Dendritic cell treated with granulocyte-macrophage colony-stimulating factor and Interleukin-4, amounts not matched to agents 40 ng/mL and 50 ng/mL, for 4 days (primary cell): ENCODE results near the gene NEDD4L.

Source experiments
- H3K27ac Mint-ChIP-seq: one replicate; pipeline ENCODE4 v1.8.0; 2022; ENCODE audit warnings: mild to moderate bottlenecking, mixed read lengths
- H3K27me3 Mint-ChIP-seq: one replicate; pipeline ENCODE4 v1.8.0; 2022; ENCODE audit warnings: mild to moderate bottlenecking, mixed read lengths
- H3K36me3 Mint-ChIP-seq: one replicate; pipeline ENCODE4 v1.8.0; 2022; ENCODE audit warnings: low read depth, mixed read lengths
- H3K4me1 Mint-ChIP-seq: one replicate; pipeline ENCODE4 v1.8.0; 2022; ENCODE audit warnings: low read depth, mixed read lengths
- H3K4me3 Mint-ChIP-seq: one replicate; pipeline ENCODE4 v1.8.0; 2022; ENCODE audit warnings: mild to moderate bottlenecking, moderate library complexity, mixed read lengths
- H3K9me3 Mint-ChIP-seq: one replicate; pipeline ENCODE4 v1.8.0; 2022; ENCODE audit warnings: mixed read lengths
- intact Hi-C: fragments of 100-400 bp; cut with micrococcal nuclease; formaldehyde crosslinking; loops from one replicate; pipeline ENCODE4 v1.15.0; 2022

The NEDD4L gene

DNA sequence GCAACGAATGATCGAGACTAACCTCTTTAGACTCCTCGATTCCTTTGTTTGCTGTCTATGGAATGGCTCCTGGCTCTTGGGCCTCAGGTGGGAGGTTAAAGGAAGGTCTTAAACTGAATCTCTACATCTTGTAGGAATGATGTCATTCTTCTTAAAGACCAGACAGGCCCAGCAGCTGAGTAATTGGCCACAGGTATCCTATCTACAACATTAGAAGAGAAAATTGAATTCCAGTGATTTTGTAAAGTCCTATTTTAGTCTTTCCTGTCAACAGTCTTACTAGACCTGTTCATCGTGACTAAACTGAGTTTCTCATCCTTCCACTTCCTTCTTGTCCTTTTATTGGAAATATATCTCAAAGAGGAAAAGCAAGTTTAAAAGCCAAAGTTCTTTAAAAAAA is 310.0 kb downstream of the NEDD4L start:
- H3K27me3 Mint-ChIP-seq: no peaks in the 10 kb centered on the region
- peaks cover 36% of the 10 kb centered on the region for H3K36me3 Mint-ChIP-seq
- no peak overlapping the region for H3K27ac Mint-ChIP-seq
- intact Hi-C loops: no loop called here
- no peaks in the 10 kb centered on the region for H3K9me3 Mint-ChIP-seq
- H3K4me3 Mint-ChIP-seq: no peak overlapping the region
- peaks cover 3% of the 10 kb centered on the region for H3K4me1 Mint-ChIP-seq

DNA sequence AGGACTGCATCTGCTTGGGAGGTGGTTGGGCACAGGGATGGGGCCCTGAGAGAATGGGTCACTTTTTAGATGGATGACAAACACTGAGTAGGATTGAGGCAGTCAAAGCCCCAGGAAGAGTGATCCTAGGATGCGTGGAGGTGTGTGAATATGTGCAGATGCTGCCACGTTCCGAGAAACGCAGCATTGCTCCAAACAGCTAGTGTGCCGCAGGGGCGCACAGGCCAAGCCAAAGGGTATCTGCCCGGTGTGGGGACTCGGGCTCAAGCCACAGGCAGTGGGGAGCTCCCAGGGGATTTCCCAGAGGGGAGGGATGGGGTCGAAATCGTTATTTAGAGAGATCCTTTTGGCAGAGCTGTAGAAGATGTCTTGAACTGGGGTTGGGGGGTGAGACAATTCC is 310.8 kb downstream of the NEDD4L start:
- H3K36me3 Mint-ChIP-seq: peaks cover 36% of the 10 kb centered on the region
- H3K27ac Mint-ChIP-seq: no peak overlapping the region
- H3K4me1 Mint-ChIP-seq: no peaks in the 10 kb centered on the region
- intact Hi-C loops: no loop called here
- H3K9me3 Mint-ChIP-seq: no peaks in the 10 kb centered on the region
- no peaks in the 10 kb centered on the region for H3K27me3 Mint-ChIP-seq
- no peak overlapping the region for H3K4me3 Mint-ChIP-seq

DNA sequence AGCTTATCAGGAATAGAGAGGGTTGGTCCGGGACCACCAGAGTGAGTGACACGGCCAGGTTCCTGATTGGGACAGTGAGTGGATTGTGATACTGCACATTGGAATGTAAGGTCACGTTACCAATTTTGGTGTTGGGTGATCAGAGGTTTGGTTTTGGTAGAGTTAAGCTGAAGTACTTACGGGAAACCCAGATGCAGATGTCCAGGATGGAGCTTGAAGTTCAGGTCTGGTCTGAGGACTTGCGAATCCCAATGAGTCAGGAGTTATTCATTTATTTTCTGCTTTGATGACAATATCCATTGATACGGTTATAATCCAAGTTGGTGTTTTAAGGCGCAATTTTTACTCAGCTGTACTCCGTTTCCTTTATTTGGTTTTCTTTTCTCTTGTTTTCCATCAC is 311.2 kb downstream of the NEDD4L start:
- Mint-ChIP-seq H3K4me1 (no peaks in the 10 kb centered on the region), H3K27ac (no peak overlapping the region), H3K9me3 (no peaks in the 10 kb centered on the region), H3K36me3 (peaks cover 36% of the 10 kb centered on the region), H3K27me3 (no peaks in the 10 kb centered on the region), H3K4me3 (no peak overlapping the region)
- intact Hi-C loops: no loop called here

DNA sequence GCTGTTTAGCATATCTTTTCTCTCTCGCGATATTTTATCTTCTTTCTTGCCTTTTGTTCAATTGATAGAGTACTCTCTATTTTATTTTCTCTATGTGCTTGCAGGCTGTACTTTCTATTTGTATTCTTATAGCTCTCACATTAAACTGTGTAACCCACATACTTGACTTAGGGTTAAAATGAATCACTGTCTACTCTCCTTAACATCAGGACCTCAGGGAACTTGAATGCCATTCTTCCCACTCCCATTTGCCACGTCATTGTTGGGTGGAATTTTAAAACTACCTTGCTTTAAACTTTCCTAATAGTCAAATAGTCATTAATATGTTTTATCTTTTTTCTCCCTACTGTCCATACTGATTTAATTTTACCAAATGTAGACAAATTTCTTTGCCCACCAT is 315.2 kb downstream of the NEDD4L start:
- Mint-ChIP-seq H3K36me3 (peaks cover 30% of the 10 kb centered on the region), H3K27ac (no peak overlapping the region), H3K9me3 (no peaks in the 10 kb centered on the region), H3K27me3 (no peaks in the 10 kb centered on the region), H3K4me1 (peaks cover 30% of the 10 kb centered on the region), H3K4me3 (no peak overlapping the region)
- intact Hi-C loops: no loop called here

DNA sequence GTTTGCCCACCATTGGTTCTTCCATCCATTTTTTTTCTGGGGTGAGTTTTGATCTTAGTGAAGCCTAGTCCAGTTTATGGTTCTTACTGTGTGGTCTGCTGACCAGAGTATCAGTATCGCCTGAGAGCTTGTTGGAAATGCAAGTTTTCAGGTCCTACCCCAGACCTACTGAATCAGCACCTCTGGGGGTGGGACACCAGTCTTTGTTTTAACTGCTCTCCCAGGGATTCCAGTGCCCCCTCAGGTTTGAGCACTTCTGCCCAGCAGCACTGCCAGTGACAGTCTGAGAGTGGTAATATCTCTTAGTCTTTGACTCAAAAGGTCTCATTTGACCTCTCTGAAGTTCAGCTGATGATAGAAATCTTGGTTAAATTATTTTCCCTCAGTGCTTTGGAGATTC is 315.6 kb downstream of the NEDD4L start:
- peaks cover 27% of the 10 kb centered on the region for H3K36me3 Mint-ChIP-seq
- no peaks in the 10 kb centered on the region for H3K9me3 Mint-ChIP-seq
- peaks cover 31% of the 10 kb centered on the region for H3K4me1 Mint-ChIP-seq
- H3K27ac Mint-ChIP-seq: no peak overlapping the region
- intact Hi-C loops: no loop called here
- no peak overlapping the region for H3K4me3 Mint-ChIP-seq
- no peaks in the 10 kb centered on the region for H3K27me3 Mint-ChIP-seq

DNA sequence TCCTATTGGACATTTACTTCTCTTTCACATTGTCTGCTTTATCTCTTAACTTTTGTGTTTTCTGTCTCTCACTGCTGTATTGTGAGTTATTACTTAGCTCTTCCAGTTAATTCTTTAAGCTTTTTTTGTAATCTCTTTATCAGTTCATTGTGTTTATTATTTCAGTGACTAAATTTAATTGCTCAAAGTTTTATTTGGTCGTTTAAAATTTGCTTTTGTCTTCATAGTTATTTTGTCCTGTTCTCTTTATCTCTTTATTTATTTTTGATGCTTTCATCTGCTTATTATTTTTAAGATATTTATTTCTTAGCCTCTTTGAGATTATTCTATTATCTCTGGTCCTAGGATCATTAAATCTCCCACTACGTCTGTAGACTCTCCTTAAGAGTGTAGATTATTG is 316.3 kb downstream of the NEDD4L start:
- Mint-ChIP-seq H3K27me3 (no peaks in the 10 kb centered on the region), H3K4me1 (peaks cover 36% of the 10 kb centered on the region), H3K27ac (no peak overlapping the region), H3K4me3 (no peak overlapping the region), H3K9me3 (no peaks in the 10 kb centered on the region), H3K36me3 (peaks cover 32% of the 10 kb centered on the region)
- intact Hi-C loops: no loop called here

DNA sequence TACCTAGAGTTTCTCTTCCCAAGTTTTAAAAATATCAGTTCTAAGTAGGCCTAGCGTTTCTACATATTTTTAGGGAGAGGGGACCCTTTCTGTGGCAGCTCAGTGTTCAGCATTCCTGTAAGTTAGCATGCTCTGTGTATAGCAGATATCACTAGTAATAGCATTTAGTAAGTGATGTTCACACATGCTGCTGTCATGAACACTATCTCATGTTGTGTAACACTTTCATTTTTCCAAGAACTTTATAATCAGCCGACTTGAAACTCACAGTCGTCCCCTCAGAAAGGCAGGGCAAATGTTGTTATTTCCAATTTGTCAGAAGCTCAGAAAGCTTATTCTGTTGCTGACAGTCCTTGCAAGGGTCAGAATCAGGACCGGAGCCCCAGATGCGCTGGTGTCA is 317.2 kb downstream of the NEDD4L start:
- intact Hi-C loops: no loop called here
- H3K9me3 Mint-ChIP-seq: no peaks in the 10 kb centered on the region
- no peak overlapping the region for H3K4me3 Mint-ChIP-seq

DNA sequence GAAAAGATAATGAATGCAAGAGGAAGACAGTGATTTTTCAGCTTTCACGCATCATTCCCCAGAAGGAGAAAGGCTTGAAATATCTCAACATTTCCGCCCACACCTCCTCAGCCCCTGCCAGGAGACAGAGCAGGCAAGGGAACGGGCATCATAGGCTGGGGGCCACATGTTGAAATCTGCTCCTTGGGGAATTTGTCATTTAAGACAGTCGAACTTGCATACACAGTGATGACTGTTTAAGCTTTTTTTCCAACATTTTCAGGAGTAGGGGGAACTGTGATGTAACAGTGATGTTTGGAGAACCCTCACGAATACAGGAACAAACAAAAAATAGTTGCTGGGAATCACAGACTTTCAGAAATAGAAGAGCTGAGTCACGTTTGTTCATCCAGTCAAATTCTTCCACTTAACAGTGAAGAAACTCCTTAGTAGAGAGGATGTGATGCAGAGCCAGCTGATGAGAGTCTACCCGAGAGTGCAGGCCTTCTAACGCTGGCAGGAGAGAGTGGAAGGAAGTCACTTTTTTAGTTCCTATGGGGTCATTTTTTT is 318.1 kb downstream of the NEDD4L start:
- peaks cover 36% of the 10 kb centered on the region for H3K4me1 Mint-ChIP-seq
- no peaks in the 10 kb centered on the region for H3K9me3 Mint-ChIP-seq

More for the DNA sequence above, 317.2 kb downstream of the NEDD4L start:
- Mint-ChIP-seq H3K27me3 (no peaks in the 10 kb centered on the region), H3K27ac (peak overlapping the region; percentile 77), H3K36me3 (peaks cover 35% of the 10 kb centered on the region), H3K4me1 (peaks cover 36% of the 10 kb centered on the region)

DNA sequence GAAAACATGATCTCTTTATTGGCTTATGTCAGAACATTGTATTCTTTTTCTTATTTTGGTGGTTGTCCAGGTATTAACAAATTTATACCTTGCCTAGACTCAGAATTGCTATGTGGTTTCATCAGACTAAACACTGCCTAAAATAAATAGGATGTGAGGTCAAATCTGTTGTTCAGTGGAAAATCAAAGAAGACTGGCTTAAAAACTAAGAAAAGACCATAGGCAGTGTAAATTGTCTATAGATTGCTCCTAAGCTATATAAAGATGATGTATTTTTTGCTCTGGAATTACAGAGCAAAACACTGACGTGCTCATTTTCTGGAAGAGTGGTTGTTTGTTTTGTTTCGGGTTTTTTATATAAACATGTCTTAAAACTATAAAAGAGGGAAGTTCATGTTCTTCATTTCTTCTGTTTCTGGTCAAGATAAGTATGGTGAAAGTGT is 318.8 kb downstream of the NEDD4L start:
- Mint-ChIP-seq H3K27ac (peak overlapping the region; percentile 77), H3K36me3 (peaks cover 47% of the 10 kb centered on the region), H3K4me3 (no peak overlapping the region), H3K9me3 (no peaks in the 10 kb centered on the region), H3K4me1 (peaks cover 36% of the 10 kb centered on the region), H3K27me3 (no peaks in the 10 kb centered on the region)
- intact Hi-C loops: no loop called here

More for the DNA sequence above, 318.1 kb downstream of the NEDD4L start:
- Mint-ChIP-seq H3K27ac (peak overlapping the region; percentile 77), H3K27me3 (no peaks in the 10 kb centered on the region), H3K36me3 (peaks cover 41% of the 10 kb centered on the region), H3K4me3 (no peak overlapping the region)
- intact Hi-C loops: no loop called here

DNA sequence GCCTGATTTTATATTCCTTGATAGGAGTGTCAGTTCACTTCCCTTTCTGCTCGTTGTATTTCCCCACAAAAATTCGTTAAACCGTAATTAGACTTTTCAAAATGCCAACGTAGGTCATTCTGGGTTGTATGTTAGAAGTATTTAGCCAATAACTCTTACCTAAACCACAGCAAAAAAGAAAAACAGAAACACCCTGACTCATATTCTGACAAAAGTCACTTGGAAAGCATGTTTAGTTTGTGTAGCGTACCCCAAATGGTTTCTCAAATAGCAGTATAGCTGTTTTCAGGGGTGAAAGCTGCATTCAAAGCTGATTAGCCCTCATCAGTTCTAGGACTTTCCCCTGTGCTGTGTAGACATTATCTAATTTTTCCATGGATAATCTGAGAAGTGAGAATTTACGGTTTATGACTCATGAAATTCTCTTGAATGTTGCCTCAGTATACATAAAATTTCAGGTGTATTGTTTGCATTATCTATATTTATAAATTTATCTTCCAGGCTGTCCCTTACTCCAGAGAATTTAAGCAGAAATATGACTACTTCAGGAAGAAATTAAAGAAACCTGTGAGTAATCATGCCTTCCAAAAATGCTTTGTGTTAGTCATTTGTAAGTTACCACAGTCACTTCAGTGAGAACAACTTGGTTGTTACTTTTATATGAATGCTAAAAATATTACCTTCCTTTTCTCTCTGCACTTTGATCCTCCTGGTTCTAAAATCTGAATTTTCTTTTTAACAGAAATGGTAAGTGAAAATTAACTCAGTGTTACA is 319.9 kb downstream of the NEDD4L start:
- H3K27ac Mint-ChIP-seq: peak overlapping the region; percentile 47
- H3K9me3 Mint-ChIP-seq: no peaks in the 10 kb centered on the region
- peaks cover 56% of the 10 kb centered on the region for H3K36me3 Mint-ChIP-seq
- intact Hi-C loops: no loop called here
- no peaks in the 10 kb centered on the region for H3K27me3 Mint-ChIP-seq
- no peak overlapping the region for H3K4me3 Mint-ChIP-seq
- peaks cover 36% of the 10 kb centered on the region for H3K4me1 Mint-ChIP-seq

DNA sequence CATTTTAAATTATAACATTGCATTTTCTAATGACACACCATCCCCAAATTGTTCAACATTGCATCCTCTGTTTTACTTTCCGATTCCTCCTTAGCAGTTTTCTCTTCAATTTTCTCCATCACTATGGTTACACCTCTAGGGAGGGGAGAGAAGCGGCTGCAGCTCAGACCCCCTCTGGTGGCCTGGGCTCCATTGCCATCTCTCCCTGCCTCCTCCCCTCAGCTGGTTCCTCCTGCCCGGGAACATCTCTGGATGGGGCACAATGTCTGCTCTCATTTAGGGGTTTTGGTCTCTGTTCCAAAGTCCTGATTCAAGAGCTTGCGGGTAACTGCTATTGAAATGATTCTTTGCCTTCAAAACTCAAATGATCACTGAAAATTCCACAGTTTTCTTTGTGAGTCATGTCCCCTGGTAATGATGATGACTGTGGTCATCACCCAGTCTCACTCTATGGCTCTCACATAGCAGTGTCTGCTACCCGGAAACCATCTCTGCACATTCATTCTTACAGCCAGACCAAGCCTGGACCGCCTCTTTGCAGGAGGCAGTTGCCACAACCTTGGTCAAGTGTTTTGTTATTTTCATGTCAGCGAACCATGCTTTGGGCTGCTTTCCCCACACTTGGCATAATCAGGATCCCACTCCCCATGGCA is 321.0 kb downstream of the NEDD4L start:
- Mint-ChIP-seq H3K27ac (no peak overlapping the region), H3K27me3 (no peaks in the 10 kb centered on the region), H3K9me3 (no peaks in the 10 kb centered on the region), H3K4me3 (no peak overlapping the region), H3K4me1 (peaks cover 36% of the 10 kb centered on the region), H3K36me3 (peaks cover 56% of the 10 kb centered on the region)
- intact Hi-C loops: no loop called here

DNA sequence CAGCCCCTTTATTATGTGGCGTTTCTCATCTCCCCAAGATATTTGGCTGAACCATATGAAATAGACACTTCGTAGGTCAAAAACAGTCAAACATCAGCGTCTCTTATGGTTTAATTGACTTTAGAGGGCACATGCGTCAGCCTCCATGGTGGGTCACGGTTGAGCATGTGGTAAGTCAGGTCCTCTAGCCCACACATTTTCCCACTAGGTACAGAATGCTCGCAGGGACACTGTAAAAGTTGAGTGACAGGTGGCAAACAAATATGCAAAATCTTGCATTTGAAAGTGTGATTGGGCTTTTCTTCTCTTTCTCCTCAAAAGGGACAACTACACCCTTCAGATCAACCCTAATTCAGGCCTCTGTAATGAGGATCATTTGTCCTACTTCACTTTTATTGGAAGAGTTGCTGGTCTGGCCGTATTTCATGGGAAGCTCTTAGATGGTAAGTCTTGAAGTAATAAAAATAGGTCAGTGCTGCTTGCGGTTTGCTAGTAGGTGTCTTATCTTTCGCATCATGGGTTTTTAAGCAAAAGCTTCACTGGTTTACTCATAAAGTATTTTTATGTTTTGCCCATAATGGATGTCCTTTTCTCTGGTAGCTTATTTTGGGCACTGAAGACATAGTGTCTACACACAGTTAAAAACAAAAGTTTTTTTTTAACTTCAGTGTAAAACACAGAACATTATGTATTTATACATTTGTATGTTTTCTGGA is 323.6 kb downstream of the NEDD4L start:
- intact Hi-C loops: no loop called here
- H3K4me3 Mint-ChIP-seq: no peak overlapping the region
- H3K27me3 Mint-ChIP-seq: no peaks in the 10 kb centered on the region

DNA sequence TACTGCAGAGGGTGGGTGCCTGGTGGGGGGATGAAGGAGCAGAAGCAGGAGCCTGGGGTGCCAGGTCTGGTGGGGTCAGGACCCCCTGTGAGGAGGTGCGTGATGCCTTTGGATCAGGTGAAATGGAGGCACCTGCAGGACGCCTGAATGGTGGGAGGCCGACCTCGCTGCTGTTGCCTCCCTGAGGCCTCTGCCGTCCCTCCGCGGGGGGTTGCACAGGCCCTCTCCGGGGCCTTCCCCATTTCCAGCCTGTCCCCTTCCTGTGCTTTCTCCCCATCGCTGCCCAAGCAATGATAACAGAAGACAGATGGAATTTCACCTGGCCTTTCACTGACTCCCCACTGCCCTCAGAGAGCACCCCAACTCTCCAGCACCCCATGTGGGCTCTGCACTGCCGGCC is 325.6 kb downstream of the NEDD4L start:
- intact Hi-C loops: no loop called here
- peaks cover 5% of the 10 kb centered on the region for H3K4me1 Mint-ChIP-seq
- peaks cover 88% of the 10 kb centered on the region for H3K36me3 Mint-ChIP-seq
- no peaks in the 10 kb centered on the region for H3K9me3 Mint-ChIP-seq
- no peak overlapping the region for H3K27ac Mint-ChIP-seq
- no peak overlapping the region for H3K4me3 Mint-ChIP-seq
- H3K27me3 Mint-ChIP-seq: no peaks in the 10 kb centered on the region

More for the DNA sequence above, 323.6 kb downstream of the NEDD4L start:
- Mint-ChIP-seq H3K4me1 (peaks cover 18% of the 10 kb centered on the region), H3K9me3 (no peaks in the 10 kb centered on the region), H3K36me3 (peaks cover 78% of the 10 kb centered on the region), H3K27ac (no peak overlapping the region)

DNA sequence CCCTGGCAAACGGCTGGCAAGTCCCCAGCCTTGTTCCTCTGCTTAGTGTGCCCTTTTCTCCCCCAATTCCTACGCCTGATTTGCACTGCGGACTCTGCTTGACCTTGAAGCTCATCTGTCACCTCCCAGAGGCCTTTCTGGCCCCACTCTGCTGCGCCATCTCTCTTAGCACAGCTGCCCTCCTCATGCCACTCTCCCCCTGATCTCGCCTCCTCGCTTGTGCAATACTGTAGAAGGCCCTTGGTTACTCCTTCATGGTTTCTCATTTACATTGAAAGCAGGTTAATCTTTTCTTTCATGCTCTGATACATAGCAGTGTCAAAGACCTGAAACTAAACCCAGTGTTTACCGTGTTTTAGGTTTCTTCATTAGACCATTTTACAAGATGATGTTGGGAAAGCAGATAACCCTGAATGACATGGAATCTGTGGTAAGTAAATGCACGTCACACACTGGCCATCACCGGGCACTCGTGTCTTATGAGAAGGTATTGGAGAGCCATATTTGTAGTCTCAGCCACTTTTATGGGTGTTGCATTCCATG is 326.1 kb downstream of the NEDD4L start:
- no peak overlapping the region for H3K4me3 Mint-ChIP-seq
- no peak overlapping the region for H3K27ac Mint-ChIP-seq
- no peaks in the 10 kb centered on the region for H3K9me3 Mint-ChIP-seq
- H3K27me3 Mint-ChIP-seq: no peaks in the 10 kb centered on the region
- peaks cover under 1% of the 10 kb centered on the region for H3K4me1 Mint-ChIP-seq
- intact Hi-C loops: no loop called here
- peaks cover 88% of the 10 kb centered on the region for H3K36me3 Mint-ChIP-seq
